H7 (cell line): ENCODE results near the gene TICRR. TPM values are rescaled to one million over a fixed set of nuclear protein-coding genes. Genes with fewer than 3 reads are reported as not detected.
"Not testable (repeated sequence)": the region's sequence is repeated elsewhere in the genome, so short reads cannot be mapped to it uniquely, and the experiment has no call there.

Source experiments
- DNase-seq: peaks from one replicate; pipeline ENCODE4 v3.0.0; 2012
- H3K27me3 ChIP-seq: 2 replicates; pipeline ENCODE4 v1.6.0; 2011; ENCODE audit warnings: mild to moderate bottlenecking, low read length; ENCODE audit not compliant: control insufficient read depth, insufficient read depth
- H3K36me3 ChIP-seq: replicated peaks from 2 replicates; pipeline ENCODE4 v1.5.1; 2011; ENCODE audit warnings: low read length; ENCODE audit not compliant: control insufficient read depth, insufficient read depth
- H3K4me3 ChIP-seq: 2 replicates; pipeline ENCODE4 v1.5.1; 2011; ENCODE audit warnings: low read depth, mild to moderate bottlenecking, control low read depth, low read length, moderate library complexity; ENCODE audit not compliant: insufficient read depth
- total RNA-seq: library from RNA; depleted of rRNA; stranded (reverse); fragments of >200 nt; shearing (Covaris generic); gene quantifications from 2 replicates; pipeline ENCODE4 v1.2.3, GENCODE V29; 2014; rRNA removed

TICRR gene, protein sequence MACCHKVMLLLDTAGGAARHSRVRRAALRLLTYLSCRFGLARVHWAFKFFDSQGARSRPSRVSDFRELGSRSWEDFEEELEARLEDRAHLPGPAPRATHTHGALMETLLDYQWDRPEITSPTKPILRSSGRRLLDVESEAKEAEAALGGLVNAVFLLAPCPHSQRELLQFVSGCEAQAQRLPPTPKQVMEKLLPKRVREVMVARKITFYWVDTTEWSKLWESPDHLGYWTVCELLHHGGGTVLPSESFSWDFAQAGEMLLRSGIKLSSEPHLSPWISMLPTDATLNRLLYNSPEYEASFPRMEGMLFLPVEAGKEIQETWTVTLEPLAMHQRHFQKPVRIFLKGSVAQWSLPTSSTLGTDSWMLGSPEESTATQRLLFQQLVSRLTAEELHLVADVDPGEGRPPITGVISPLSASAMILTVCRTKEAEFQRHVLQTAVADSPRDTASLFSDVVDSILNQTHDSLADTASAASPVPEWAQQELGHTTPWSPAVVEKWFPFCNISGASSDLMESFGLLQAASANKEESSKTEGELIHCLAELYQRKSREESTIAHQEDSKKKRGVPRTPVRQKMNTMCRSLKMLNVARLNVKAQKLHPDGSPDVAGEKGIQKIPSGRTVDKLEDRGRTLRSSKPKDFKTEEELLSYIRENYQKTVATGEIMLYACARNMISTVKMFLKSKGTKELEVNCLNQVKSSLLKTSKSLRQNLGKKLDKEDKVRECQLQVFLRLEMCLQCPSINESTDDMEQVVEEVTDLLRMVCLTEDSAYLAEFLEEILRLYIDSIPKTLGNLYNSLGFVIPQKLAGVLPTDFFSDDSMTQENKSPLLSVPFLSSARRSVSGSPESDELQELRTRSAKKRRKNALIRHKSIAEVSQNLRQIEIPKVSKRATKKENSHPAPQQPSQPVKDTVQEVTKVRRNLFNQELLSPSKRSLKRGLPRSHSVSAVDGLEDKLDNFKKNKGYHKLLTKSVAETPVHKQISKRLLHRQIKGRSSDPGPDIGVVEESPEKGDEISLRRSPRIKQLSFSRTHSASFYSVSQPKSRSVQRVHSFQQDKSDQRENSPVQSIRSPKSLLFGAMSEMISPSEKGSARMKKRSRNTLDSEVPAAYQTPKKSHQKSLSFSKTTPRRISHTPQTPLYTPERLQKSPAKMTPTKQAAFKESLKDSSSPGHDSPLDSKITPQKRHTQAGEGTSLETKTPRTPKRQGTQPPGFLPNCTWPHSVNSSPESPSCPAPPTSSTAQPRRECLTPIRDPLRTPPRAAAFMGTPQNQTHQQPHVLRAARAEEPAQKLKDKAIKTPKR (N-terminal part only)
- total RNA-seq: 19.2 and 24.1 TPM in 2 replicates

DNA sequence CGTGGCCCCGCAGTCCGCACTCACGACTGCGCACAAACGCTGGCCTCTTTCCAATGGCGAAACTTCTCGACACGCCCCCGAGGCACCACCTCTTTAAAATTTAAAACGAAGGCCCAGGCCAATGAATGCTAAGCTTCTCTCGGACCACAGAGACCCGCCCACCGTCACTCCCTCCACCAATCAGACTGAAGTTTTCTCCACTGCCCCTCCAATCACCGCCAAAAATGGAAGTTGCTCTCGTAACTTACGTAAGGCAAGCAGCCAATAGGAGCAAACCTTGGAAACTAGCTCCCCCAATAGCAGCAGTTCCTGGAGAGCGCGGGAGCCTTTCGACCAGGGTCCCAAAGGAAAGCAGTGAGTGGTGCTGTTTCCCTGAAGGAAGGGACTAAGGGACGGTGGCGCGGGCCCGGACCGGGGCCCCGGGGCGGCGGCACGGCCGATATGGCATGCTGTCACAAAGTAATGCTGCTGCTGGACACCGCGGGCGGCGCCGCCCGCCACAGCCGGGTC, at the start of gene TICRR:
Gene TICRR, plus strand, starts transcription at position 324 of the 510 bp plus-strand sequence. Its CDS starts 118 bp downstream, at position 442.
- H3K27me3 ChIP-seq: no peaks in the 10 kb centered on the region
- peak; percentile 92 for DNase-seq

DNA sequence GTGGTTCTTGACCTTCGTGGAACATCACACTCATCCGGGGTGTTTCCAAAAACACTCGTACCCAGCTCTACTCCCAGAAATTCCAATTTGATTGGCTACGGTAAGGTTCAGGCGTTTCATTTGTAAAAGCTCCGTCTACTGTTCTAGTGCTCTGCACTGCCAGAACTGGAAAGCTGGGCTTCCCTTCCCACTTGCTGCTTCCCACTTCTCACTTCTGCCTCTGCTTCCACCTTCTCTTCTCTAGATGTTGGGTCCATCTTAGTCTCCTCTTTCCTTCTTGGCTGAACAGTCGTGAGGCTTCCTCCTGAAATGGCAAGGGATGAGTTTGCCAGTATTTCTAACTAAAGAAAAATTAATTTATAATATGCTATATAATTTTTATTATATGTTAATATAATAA, 49.1 kb upstream of the TICRR start:
- DNase-seq: no peak
- no peaks in the 10 kb centered on the region for H3K27me3 ChIP-seq
- no peaks in the 10 kb centered on the region for H3K36me3 ChIP-seq
- no peak overlapping the region for H3K4me3 ChIP-seq

More for the DNA sequence above, at the start of gene TICRR:
- Histone ChIP-seq H3K4me3 (peak within 1 kb of the TSS; percentile 96), H3K36me3 (peaks cover 4% of the 10 kb centered on the region)

DNA sequence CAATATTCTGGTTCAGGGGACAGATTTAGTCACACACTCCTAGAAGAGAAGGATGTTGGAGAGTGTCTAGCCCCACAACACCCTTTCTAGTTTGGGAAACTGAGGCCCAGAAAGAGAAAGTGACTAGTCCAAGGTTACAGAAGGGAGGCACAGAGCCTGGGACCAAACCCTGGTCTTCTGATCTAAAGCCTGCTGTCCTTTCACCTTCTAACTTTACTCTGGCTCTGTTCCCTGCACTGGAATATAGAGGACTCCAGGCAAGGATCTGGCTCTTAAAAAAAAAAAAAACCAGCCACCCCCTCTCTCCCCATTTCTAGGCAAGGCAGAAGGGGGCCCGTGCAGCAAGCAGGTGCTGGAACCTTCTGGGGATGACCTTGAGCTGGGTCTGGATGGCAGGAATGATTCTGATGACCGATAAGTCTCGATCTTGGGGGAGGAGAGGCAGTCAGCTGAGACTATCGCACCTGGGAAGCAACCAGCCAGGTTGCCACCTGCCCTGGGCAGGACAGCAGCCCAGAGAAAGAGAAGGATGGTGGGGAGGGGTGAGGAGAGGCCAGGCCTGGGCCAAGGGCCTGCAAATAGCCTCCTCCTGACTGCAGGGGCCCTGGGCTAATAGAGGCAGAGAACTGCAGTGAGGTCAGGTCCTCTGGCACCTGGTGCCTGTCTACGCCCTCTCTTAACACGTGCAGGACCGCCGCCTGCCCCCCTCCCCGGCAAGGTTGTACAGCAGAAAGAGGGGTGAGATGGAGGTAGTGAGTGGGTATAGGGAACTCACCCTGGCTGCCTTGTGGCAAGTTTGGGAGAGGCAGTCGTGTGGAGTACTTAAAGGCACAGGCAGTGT, 48.4 kb upstream of the TICRR start:
- no peak for DNase-seq
- no peaks in the 10 kb centered on the region for H3K27me3 ChIP-seq
- H3K4me3 ChIP-seq: no peak overlapping the region
- no peaks in the 10 kb centered on the region for H3K36me3 ChIP-seq

DNA sequence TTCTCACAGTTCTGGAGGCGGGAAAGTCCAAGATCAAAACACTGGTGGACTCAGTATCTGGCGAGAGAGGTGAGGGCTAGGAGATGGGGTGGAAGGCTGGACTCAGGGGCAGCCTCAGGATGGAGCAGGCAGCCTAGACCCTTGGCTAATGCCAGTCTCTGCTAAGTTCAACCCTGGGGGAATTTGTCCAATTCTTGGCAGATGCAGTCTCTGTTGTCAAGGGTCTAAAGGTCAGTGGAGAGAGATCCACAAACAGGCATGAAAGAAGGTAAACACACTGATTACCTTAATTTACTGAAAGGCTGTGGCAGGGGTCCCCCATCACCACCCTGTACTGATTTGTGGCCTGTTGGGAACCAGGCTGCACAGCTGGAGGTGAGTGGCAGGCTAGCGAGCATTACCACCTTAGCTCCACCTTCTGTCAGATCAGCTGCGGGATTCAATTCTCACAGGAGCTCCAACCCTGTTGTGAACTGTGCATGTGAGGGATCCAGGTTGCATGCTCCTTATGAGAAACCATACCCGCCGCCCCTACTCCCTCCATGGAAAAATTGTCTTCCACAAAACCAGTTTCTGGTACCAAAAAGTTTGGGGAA, 46.4 kb upstream of the TICRR start:
- no peak overlapping the region for H3K4me3 ChIP-seq
- no peak for DNase-seq
- no peaks in the 10 kb centered on the region for H3K36me3 ChIP-seq
- H3K27me3 ChIP-seq: no peaks in the 10 kb centered on the region

DNA sequence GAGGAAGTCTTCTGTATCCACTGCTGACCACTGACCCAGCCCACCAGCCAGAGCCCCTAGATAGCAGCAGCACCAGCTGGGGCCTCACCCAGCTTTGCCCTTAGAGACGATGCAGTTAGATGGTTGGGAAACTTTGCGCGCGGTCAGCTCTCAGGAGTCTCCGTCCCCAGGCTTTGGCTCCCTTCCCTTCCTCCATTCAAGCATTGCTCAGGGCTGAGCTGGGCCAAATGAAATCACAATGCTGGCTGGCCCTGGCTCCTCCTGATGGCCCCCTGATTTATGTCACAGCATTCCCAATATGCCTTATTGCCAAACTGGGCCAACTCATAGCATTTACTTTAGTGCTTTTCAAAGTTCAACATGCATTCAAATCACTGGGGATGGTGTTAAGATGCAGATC, 44.3 kb upstream of the TICRR start:
- Histone ChIP-seq H3K27me3 (no peaks in the 10 kb centered on the region), H3K36me3 (no peaks in the 10 kb centered on the region), H3K4me3 (no peak overlapping the region)
- DNase-seq: no peak

DNA sequence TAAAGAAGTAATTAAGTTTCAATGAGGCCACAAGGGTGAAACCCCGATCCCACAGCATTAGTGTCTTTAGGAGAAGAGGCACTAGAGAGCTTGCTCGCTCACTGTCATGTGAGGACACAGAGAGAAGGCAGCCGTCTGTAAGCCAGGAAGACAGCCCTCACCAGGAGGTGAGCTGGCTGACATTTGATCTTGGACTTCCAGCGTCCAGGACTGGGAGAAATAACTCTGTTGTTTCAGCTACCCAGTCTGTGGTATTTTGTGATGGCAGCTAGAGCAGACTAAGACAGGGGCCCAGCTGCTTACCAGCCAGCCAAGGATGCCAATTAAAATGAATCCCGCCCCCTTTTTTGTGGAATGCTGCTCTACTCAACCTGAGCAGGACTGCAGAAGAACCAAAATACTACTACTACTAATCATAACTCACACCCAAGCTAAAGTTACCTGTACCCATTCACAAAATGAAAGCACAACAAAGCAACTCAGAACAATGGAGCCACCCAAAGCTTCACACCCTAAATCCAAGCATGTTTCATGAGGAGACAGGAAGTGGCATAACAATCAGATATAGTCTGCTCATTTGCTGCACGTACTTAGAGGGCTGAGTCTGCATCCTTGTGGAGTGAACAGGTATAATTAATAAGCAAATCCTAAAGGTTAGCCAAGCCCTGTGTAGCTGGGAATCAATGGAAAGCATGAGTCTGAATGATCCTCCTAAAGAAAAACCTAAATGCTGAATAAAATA, 43.3 kb upstream of the TICRR start:
- no peak overlapping the region for H3K4me3 ChIP-seq
- H3K27me3 ChIP-seq: no peaks in the 10 kb centered on the region
- no peak for DNase-seq
- H3K36me3 ChIP-seq: no peaks in the 10 kb centered on the region

DNA sequence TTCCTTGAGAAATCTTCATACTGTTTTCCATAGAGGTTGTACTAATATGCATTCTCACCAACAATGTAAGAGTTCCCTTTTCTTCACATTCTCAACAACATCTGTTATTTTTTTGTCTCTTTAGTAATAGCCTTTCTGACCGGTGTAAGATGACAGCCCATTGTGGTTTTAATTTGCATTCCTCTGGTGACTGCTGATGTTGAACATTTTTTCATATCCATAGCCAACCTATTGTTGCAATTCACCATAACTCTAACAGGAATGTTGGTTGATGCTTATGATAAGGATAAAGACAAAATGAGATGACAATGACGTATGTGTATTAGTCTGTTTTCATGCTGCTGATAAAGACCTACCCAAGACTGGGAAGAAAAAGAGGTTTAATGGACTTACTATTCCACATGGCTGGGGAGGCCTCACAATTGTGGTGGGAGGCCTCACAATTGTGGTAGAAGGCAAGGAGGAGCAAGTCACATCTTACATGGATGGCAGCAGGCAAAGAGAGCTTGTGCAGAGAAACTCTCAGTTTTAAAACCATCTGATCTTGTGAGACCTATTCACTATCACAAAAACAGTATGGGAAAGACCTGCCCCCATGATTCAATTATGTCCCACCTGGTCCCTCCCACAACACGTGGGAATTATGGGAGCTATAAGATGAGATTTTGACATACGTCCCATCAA, 41.3 kb upstream of the TICRR start:
- Histone ChIP-seq H3K4me3 (no peak overlapping the region), H3K36me3 (no peaks in the 10 kb centered on the region), H3K27me3 (no peaks in the 10 kb centered on the region)
- DNase-seq: no peak

DNA sequence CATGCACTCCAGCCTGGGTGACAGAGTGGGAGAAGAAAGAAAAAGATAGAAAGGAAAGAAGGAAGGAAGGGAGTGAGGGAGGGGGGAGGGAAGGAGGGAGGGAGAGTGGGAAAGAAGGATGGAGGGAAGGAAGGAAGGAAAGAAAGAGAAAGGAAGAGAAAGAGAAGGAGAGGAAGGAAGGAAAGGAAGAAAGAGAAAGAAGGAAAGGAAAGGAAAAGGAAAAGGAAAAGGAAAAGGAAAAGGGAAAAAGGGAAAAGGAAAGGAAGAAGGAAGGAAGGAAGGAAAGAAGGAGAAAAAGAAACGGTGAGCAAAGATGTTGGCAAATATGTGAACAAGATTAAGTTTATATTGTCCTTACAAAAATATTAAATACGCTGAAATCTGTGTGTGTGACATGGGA, 36.2 kb upstream of the TICRR start:
- no peaks in the 10 kb centered on the region for H3K36me3 ChIP-seq
- DNase-seq: no peak

DNA sequence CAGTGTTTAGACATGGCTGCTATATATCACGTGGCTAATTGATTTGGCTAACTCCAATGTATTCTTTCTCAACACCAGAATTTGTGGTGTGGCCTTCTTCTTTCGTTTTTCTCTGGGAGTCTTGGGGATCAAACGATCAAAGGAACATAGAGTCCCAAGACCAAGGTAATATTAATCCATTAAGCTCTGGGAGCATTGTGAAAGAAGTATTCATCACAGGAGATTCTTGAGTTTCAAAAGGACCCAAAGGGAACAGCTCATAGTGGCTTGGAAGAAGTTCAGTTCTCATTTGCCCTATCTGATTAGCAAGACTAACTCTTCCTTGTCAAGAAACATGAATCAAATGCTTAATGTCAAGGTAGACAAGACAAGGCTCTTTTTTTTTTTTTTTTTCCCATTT, 32.9 kb upstream of the TICRR start:
- DNase-seq: no peak
- Histone ChIP-seq H3K27me3 (no peaks in the 10 kb centered on the region), H3K36me3 (no peaks in the 10 kb centered on the region), H3K4me3 (no peak overlapping the region)

More for the DNA sequence above, 36.2 kb upstream of the TICRR start:
- Histone ChIP-seq H3K4me3 (no peak overlapping the region), H3K27me3 (no peaks in the 10 kb centered on the region)

DNA sequence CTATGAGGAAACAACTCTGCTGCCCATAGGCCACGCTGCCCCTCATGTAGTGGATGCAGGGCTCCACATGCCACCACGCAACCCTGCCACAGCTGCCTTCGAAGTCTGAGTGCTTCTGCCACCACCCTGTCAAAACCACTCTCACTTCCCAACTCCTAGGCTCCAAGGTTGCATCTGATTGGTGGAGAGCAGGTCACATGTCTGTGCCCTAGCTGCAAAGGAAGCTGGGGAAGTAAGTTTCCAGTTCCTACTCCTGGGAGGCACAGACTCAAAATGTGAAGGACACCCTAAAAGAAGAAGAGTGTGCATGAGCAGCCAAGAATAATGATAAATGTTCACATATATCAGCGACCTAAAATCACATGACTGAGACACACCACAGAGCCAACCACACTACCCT, 31.9 kb upstream of the TICRR start:
- H3K36me3 ChIP-seq: no peaks in the 10 kb centered on the region
- no peak overlapping the region for H3K4me3 ChIP-seq
- DNase-seq: no peak
- no peaks in the 10 kb centered on the region for H3K27me3 ChIP-seq

DNA sequence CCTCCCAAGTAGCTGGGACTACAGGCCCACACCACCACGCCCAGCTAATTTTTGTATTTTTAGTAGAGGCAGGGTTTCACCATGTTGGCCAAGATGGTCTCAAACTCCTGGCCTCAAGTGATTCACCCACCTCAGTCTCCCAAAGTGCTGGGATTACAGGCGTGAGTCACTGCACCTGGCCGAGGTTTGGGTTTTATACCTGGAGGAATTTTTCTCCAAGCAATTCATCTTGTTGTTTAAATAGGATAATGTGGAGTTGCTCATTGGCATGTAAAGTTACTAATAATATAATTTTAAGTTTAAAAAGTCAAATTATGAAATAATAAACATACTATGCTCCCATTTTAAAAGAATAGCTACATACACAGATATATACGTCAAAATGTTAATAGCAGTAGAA, 26.1 kb upstream of the TICRR start:
- DNase-seq, H3K36me3 ChIP-seq, H3K27me3 ChIP-seq, H3K4me3 ChIP-seq: not testable (repeated sequence)

DNA sequence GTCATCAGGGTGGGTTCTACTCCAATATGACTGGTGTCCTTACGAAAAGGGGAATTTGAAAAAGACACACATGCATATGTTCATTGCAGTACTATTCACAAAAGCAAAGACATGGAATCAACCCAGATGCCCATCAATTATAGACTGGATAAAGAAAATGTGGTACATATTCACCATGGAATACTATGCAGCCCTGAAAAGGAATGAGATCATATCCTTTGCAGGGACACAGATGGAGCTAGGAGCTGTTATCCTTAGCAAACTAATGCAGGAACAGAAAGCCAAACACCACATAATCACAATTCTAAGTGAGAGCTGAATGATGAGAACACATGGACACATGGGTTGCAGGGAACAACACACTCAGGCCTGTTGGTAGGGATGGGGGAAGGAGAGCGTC, 24.8 kb upstream of the TICRR start:
- Histone ChIP-seq H3K4me3 (no peak overlapping the region), H3K27me3 (no peaks in the 10 kb centered on the region), H3K36me3 (no peaks in the 10 kb centered on the region)
- no peak for DNase-seq
